ENCODE results near the gene PRRG1.
"Not testable (repeated sequence)": the region's sequence is repeated elsewhere in the genome, so short reads cannot be mapped to it uniquely, and the experiment has no call there.

PRRG1 gene

GRCh38 chrX:37349221-37350033 lies at the start of gene PRRG1:
Gene PRRG1 (plus strand): TSS chrX:37349364. CDS start chrX:37406250, 56,886 bp downstream.
- DNase-seq: no peak

GRCh38 chrX:37302569-37302968 lies 46.6 kb upstream of the PRRG1 start:
- DNase-seq: no peak

- not testable (repeated sequence) for DNase-seq
Measured at GRCh38 chrX:37305238-37305637, 43.9 kb upstream of the PRRG1 start.

GRCh38 chrX:37314531-37314930 lies 34.6 kb upstream of the PRRG1 start:
- DNase-seq: no peak

- DNase-seq: no peak
Measured at GRCh38 chrX:37315511-37316248, 33.5 kb upstream of the PRRG1 start.

GRCh38 chrX:37320541-37321203 lies 28.5 kb upstream of the PRRG1 start:
- DNase-seq: no peak

GRCh38 chrX:37330642-37331041 lies 18.5 kb upstream of the PRRG1 start:
- no peak for DNase-seq

GRCh38 chrX:37331546-37331945 lies 17.6 kb upstream of the PRRG1 start:
- DNase-seq: no peak

- no peak for DNase-seq
Measured at GRCh38 chrX:37332055-37332454, 17.1 kb upstream of the PRRG1 start.

- DNase-seq: no peak
Measured at GRCh38 chrX:37332987-37333658, 16.0 kb upstream of the PRRG1 start.

GRCh38 chrX:37347420-37347819 lies 1.7 kb upstream of the PRRG1 start:
- DNase-seq: no peak

- no peak for DNase-seq
Measured at GRCh38 chrX:37348231-37348970, 763 bp upstream of the PRRG1 start.

GRCh38 chrX:37348971-37349220 lies 268 bp upstream of the PRRG1 start:
- DNase-seq: no peak

GRCh38 chrX:37350034-37350365 lies 836 bp downstream of the PRRG1 start:
- DNase-seq: no peak

GRCh38 chrX:37353646-37354045 lies 4.5 kb downstream of the PRRG1 start:
- DNase-seq: no peak

- no peak for DNase-seq
Measured at GRCh38 chrX:37357436-37357835, 8.3 kb downstream of the PRRG1 start.

- DNase-seq: no peak
Measured at GRCh38 chrX:37361596-37361995, 12.4 kb downstream of the PRRG1 start.

- no peak for DNase-seq
Measured at GRCh38 chrX:37364666-37365065, 15.5 kb downstream of the PRRG1 start.

GRCh38 chrX:37367946-37368345 lies 18.8 kb downstream of the PRRG1 start:
- no peak for DNase-seq

GRCh38 chrX:37370499-37371141 lies 21.5 kb downstream of the PRRG1 start:
- no peak for DNase-seq

- no peak for DNase-seq
Measured at GRCh38 chrX:37371578-37371991, 22.4 kb downstream of the PRRG1 start.

GRCh38 chrX:37378404-37378803 lies 29.2 kb downstream of the PRRG1 start:
- DNase-seq: no peak

Data from activated CD8-positive, alpha-beta memory T cell treated with anti-CD3 and anti-CD28 coated beads, Interleukin-2, amount 50 U/mL, for 4 hours (primary cell).